SK-N-SH (cell line): Measurements from ENCODE around the gene NLGN2.

ENCODE experiments used
- CTCF ChIP-seq: fragments of 200-600 bp; sonication (generic); IDR thresholded peaks from 2 replicates; pipeline ENCODE4 v1.6.1; 2017; ENCODE audit warnings: antibody characterized with exemption, mild to moderate bottlenecking, moderate library complexity
- EP300 ChIP-seq, 2 experiments: IDR thresholded peaks; 2 replicates each; pipeline versions ENCODE4 v1.4.0 to v1.6.1; 2012; ENCODE audit warnings: borderline replicate concordance in 1 of 2, low read depth in 1 of 2, low read length in 1 of 2
- EZH2phosphoT487 ChIP-seq: fragments of 200-600 bp; sonication (generic); IDR thresholded peaks from 2 replicates; pipeline ENCODE4 v1.6.1; 2017; ENCODE audit warnings: low read depth, mixed run types, mild to moderate bottlenecking, antibody characterized with exemption, moderate library complexity, borderline replicate concordance
- FOSL2 ChIP-seq: IDR thresholded peaks from 2 replicates; pipeline ENCODE4 v1.4.0; 2012; ENCODE audit warnings: low read depth, mild to moderate bottlenecking, moderate library complexity, borderline replicate concordance
- FOXJ3 ChIP-seq: sonication (generic); formaldehyde crosslinking; IDR thresholded peaks from 2 replicates; pipeline ENCODE4 v1.5.1; 2020; ENCODE audit warnings: mild to moderate bottlenecking, missing genetic modification reagents
- MAX ChIP-seq: IDR thresholded peaks from 2 replicates; pipeline ENCODE4 v1.4.0; 2012; ENCODE audit warnings: low read depth
- NRF1 ChIP-seq: IDR thresholded peaks from 2 replicates; pipeline ENCODE4 v1.6.1; 2012; ENCODE audit warnings: low read depth, mild to moderate bottlenecking, low read length
- POLR2AphosphoS5 ChIP-seq: IDR thresholded peaks from 2 replicates; pipeline ENCODE4 v1.6.1; 2012; ENCODE audit warnings: low read depth, low read length
- RCOR1 ChIP-seq: fragments of 150-350 bp; IDR thresholded peaks from 2 replicates; pipeline ENCODE4 v1.6.1; 2017; ENCODE audit warnings: antibody characterized with exemption, low read length
- REST ChIP-seq: IDR thresholded peaks from 2 replicates; pipeline ENCODE4 v1.6.1; 2012; ENCODE audit warnings: mild to moderate bottlenecking, low read depth, low read length, moderate library complexity
- RFX5 ChIP-seq: IDR thresholded peaks from 2 replicates; pipeline ENCODE4 v1.6.1; 2012; ENCODE audit warnings: mild to moderate bottlenecking, improper control_type of control experiment, low read length
- SMC3 ChIP-seq: IDR thresholded peaks from 2 replicates; pipeline ENCODE4 v1.6.1; 2012; ENCODE audit warnings: low read depth, low read length, improper control_type of control experiment
- TAF1 ChIP-seq: IDR thresholded peaks from 2 replicates; pipeline ENCODE4 v1.6.1; 2012; ENCODE audit warnings: low read depth, mild to moderate bottlenecking, low read length, moderate library complexity, borderline replicate concordance
- USF2 ChIP-seq: fragments of 150-350 bp; IDR thresholded peaks from 2 replicates; pipeline ENCODE4 v1.6.1; 2017; ENCODE audit warnings: antibody characterized with exemption, low read length, low read depth, borderline replicate concordance

GRCh38 chr17:7380855-7381683 lies 26.6 kb upstream of the NLGN2 start, which contains the start of gene TNK1:
- TF ChIP-seq CTCF = no peak
- TF ChIP-seq MAX = no peak
- TF ChIP-seq REST = no peak
- no peak for TF ChIP-seq RFX5
- no peak for TF ChIP-seq FOXJ3 (CRISPR knock-in tag)
- no peak for TF ChIP-seq EP300 (IDR thresholded peaks at IDR 0.05; ENCODE audit: borderline replicate concordance in 1 of 2, low read depth in 1 of 2, low read length in 1 of 2)
- no peak for TF ChIP-seq USF2
- no peak for TF ChIP-seq NRF1
- no peak for TF ChIP-seq TAF1
- no peak for TF ChIP-seq FOSL2
- no peak for TF ChIP-seq POLR2AphosphoS5
- no peak for TF ChIP-seq SMC3
- no peak for TF ChIP-seq RCOR1
- TF ChIP-seq EZH2phosphoT487 = no peak
